Neuronal stem cell (in vitro differentiated cells): Measurements from ENCODE around the gene EID2B.

Experiments used
- DNase-seq: peaks from one replicate; pipeline ENCODE4 v3.0.0-alpha.2; 2013; ENCODE audit warnings: low spot score
- H2AFZ ChIP-seq: one replicate; pipeline ENCODE4 v1.6.1; 2013; ENCODE audit warnings: mild to moderate bottlenecking, low read length, inconsistent platforms
- H2AK5ac ChIP-seq: 2 replicates; pipeline ENCODE4 v1.6.1; 2013; ENCODE audit warnings: low read depth, mild to moderate bottlenecking, inconsistent platforms, low read length, moderate library complexity, mixed read lengths
- H2BK120ac ChIP-seq: 2 replicates; pipeline ENCODE4 v1.6.1; 2013; ENCODE audit warnings: low read depth, mild to moderate bottlenecking, inconsistent platforms, low read length, moderate library complexity, mixed read lengths
- H2BK12ac ChIP-seq: one replicate; pipeline ENCODE4 v1.6.1; 2013; ENCODE audit warnings: low read length, inconsistent platforms
- H2BK15ac ChIP-seq: 2 replicates; pipeline ENCODE4 v1.6.1; 2013; ENCODE audit warnings: mild to moderate bottlenecking, low read length, inconsistent platforms, mixed read lengths
- H2BK5ac ChIP-seq: one replicate; pipeline ENCODE4 v1.6.1; 2013; ENCODE audit warnings: inconsistent platforms, mild to moderate bottlenecking, low read length, moderate library complexity
- H3K14ac ChIP-seq: one replicate; pipeline ENCODE4 v1.6.1; 2013; ENCODE audit warnings: low read length, inconsistent platforms
- H3K18ac ChIP-seq: 2 replicates; pipeline ENCODE4 v1.6.1; 2013; ENCODE audit warnings: low read length, inconsistent platforms
- H3K23ac ChIP-seq: 2 replicates; pipeline ENCODE4 v1.6.1; 2013; ENCODE audit warnings: low read depth, mild to moderate bottlenecking, mixed read lengths, low read length, inconsistent platforms; ENCODE audit not compliant: poor library complexity
- H3K27ac ChIP-seq: replicated peaks from 3 replicates; pipeline ENCODE4 v1.5.1; 2013; ENCODE audit warnings: low read length, inconsistent platforms
- H3K27me3 ChIP-seq, 3 experiments: 2 replicates each; pipeline ENCODE4 v1.6.1; 2013; ENCODE audit warnings: low read length in 3 of 3, mild to moderate bottlenecking in 2 of 3, inconsistent platforms in 1 of 3, low read depth in 1 of 3, mixed read lengths in 1 of 3, moderate library complexity in 1 of 3; ENCODE audit not compliant: control insufficient read depth in 3 of 3, insufficient read depth in 3 of 3
- H3K36me3 ChIP-seq, 2 donors: replicated peaks in 1 of 2; 2 replicates each; pipeline ENCODE4 v1.6.1; 2013; ENCODE audit warnings: low read length in 2 of 2; ENCODE audit not compliant: control insufficient read depth in 2 of 2, insufficient read depth in 2 of 2
- H3K4ac ChIP-seq: 2 replicates; pipeline ENCODE4 v1.6.1; 2013; ENCODE audit warnings: inconsistent platforms, mild to moderate bottlenecking, low read length, moderate library complexity
- H3K4me1 ChIP-seq, 2 donors: 1 replicate in 1 of 2; 2 replicates in 1 of 2; pipeline ENCODE4 v1.6.1; 2013; ENCODE audit warnings: low read length in 2 of 2, low read depth in 1 of 2; ENCODE audit not compliant: control insufficient read depth in 2 of 2, insufficient read depth in 1 of 2
- H3K4me2 ChIP-seq: one replicate; pipeline ENCODE4 v1.6.1; 2013; ENCODE audit warnings: mild to moderate bottlenecking, low read length, inconsistent platforms; ENCODE audit not compliant: insufficient read depth, poor library complexity, severe bottlenecking
- H3K4me3 ChIP-seq, 2 donors: 2 replicates each; pipeline ENCODE4 v1.5.1; 2013; ENCODE audit warnings: low read length in 2 of 2, mild to moderate bottlenecking in 2 of 2, inconsistent platforms in 1 of 2, moderate library complexity in 1 of 2
- H3K79me1 ChIP-seq: one replicate; pipeline ENCODE4 v1.6.1; 2013; ENCODE audit warnings: low read depth, mild to moderate bottlenecking, inconsistent platforms, low read length, moderate library complexity
- H3K9ac ChIP-seq: one replicate; pipeline ENCODE4 v1.6.1; 2013; ENCODE audit warnings: mild to moderate bottlenecking, low read depth, low read length, inconsistent platforms; ENCODE audit not compliant: poor library complexity
- H3K9me3 ChIP-seq, 2 donors: replicated peaks in 1 of 2; 2 replicates each; pipeline versions ENCODE3 to v1.6.1; 2013; ENCODE audit warnings: low read length in 2 of 2, mild to moderate bottlenecking in 2 of 2, inconsistent platforms in 1 of 2, low read depth in 1 of 2, mixed read lengths in 1 of 2, moderate library complexity in 1 of 2; ENCODE audit not compliant: control insufficient read depth in 2 of 2, insufficient read depth in 1 of 2
- H4K8ac ChIP-seq: one replicate; pipeline ENCODE4 v1.6.1; 2013; ENCODE audit warnings: low read depth, mild to moderate bottlenecking, inconsistent platforms, low read length, moderate library complexity
- H4K91ac ChIP-seq: one replicate; pipeline ENCODE4 v1.6.1; 2013; ENCODE audit warnings: low read length, low read depth, mild to moderate bottlenecking, inconsistent platforms; ENCODE audit not compliant: poor library complexity
- WGBS, 2 donors: extraction: QIAGEN DNeasy Blood & Tissue Kit; methylation state at CpG; one replicate each; pipeline ENCODE4 v1.1.7; 2013; ENCODE audit warnings: missing lambda C conversion rate in 2 of 2, mixed read lengths in 1 of 2; ENCODE audit not compliant: insufficient read length in 2 of 2, insufficient replicate concordance in 1 of 2; ENCODE audit errors: extremely low coverage in 2 of 2; 5-methylcytosine and 5-hydroxymethylcytosine counted together

EID2B gene

DNA sequence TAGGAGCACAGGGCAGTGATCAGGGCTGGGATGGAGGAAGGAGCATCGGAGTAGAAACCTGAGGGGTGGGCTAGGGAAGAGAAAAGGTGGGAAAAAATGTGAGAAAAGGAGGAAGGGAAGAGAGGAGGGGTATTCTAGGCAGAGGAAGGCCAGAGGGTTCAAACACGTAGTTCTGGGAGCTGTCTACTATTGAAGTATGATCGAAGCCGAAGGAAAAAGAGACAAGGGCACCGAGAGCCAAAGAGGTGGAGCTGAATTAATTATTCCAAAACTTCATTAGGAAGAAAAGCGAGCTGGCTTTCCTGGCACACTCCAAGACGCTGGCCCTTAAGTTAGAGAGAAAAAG lies 26.1 kb downstream of the EID2B start:
- H3K79me1 ChIP-seq: no peaks in the 10 kb centered on the region
- H3K18ac ChIP-seq: peak overlapping the region; percentile 93
- no peak overlapping the region for H2BK120ac ChIP-seq
- H3K14ac ChIP-seq: no peak overlapping the region
- peak overlapping the region; percentile 32 for H3K23ac ChIP-seq
- no peak overlapping the region for H4K8ac ChIP-seq
- H3K4me1 ChIP-seq: no peaks in the 10 kb centered on the region
- no peak overlapping the region for H4K91ac ChIP-seq
- no peak overlapping the region for H3K27ac ChIP-seq
- no peak overlapping the region for H2AK5ac ChIP-seq
- H3K9me3 ChIP-seq: peaks cover 0 to 10% of the 10 kb centered on the region in 2 donors
- H3K36me3 ChIP-seq: no peaks in the 10 kb centered on the region
- DNase-seq: no peak
- no peak overlapping the region for H2BK12ac ChIP-seq
- peak overlapping the region; percentile 41 for H3K4me2 ChIP-seq
- WGBS, 2 donors: no CpG with 5 or more reads among the region's 7 CpGs
- peaks cover 10 to 58% (median 52%) of the 10 kb centered on the region in 3 experiments for H3K27me3 ChIP-seq
- no peak overlapping the region for H2BK5ac ChIP-seq
- no peak overlapping the region for H3K9ac ChIP-seq
- no peak overlapping the region for H2BK15ac ChIP-seq
- H2AFZ ChIP-seq: peak overlapping the region; percentile 95
- H3K4ac ChIP-seq: no peak overlapping the region
- H3K4me3 ChIP-seq: peak overlapping the region; percentile 47 to 68

DNA sequence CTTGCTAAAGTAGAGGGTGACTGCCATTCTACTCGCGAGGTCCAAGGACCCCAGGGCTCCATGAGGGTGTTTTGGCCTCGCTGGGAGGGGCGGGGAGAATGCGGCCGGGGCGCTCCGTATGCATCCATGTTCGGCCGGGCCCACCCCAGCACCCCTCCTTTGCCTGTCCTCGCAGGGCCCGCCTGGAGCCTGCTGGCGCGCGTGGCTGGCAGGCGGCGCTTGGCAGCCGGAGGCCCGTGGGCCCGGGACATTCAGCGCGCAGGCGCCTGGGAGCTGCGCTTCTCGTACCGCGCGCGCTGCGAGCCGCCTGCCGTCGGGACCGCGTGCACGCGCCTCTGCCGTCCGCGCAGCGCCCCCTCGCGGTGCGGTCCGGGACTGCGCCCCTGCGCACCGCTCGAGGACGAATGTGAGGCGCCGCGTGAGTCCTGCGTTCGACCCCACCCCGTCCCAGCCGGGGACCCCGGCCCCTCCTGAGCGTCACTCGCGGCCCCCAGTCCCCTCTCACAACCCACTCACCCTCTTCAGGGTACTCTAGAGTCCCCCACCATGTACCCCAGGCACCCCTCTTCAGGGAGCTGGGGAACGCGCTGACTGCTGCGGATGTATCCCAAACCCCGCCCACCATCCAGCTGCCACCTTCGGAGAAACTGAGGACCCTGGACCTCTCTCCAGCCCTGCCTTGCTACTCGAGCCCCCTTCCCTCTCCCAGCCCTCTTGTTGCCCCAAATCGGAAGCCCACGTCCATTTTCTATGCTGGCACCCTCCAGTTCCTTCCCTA lies 29.8 kb downstream of the EID2B start:
- Histone ChIP-seq H2BK5ac (no peak overlapping the region), H4K91ac (no peak overlapping the region), H3K23ac (no peak overlapping the region), H2AFZ (peak overlapping the region; percentile 93), H3K36me3 (no peaks in the 10 kb centered on the region), H2AK5ac (peak overlapping the region; percentile 30), H3K4ac (no peak overlapping the region), H2BK12ac (no peak overlapping the region), H3K18ac (peak overlapping the region; percentile 84), H3K4me3 (no peak overlapping the region), H3K27me3 (peaks cover 21 to 82% (median 63%) of the 10 kb centered on the region in 3 experiments), H3K4me2 (no peak overlapping the region), H3K9me3 (peaks cover 0 to 10% of the 10 kb centered on the region in 2 donors), H3K9ac (no peak overlapping the region), H3K4me1 (peaks cover 7 to 9% of the 10 kb centered on the region in 2 donors), H3K79me1 (no peaks in the 10 kb centered on the region), H2BK120ac (no peak overlapping the region), H4K8ac (no peak overlapping the region), H2BK15ac (no peak overlapping the region), H3K27ac (no peak overlapping the region), H3K14ac (no peak overlapping the region)
- WGBS, 2 donors: no CpG with 5 or more reads among the region's 69 CpGs
- DNase-seq: peak; percentile 59

DNA sequence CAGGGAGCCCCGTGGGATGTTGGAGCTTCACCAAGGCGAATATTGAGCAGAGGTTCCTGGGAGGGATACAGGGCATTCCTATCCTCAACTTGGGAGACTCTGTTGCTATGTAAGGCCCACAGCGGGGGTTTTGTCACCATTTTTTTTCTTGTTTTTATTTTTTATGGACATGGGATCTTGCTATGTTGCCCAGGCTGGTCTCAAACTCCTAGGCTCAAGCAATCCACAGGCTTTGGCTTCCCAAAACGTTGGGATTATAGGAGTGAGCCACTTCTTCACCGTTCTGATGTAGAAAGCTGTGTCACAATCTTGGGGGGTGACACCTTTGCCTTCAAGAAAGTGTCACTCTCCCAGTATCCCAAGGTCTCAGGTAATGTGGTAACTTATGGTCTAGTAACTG lies 31.3 kb downstream of the EID2B start:
- H4K8ac ChIP-seq: no peak overlapping the region
- H3K4ac ChIP-seq: no peak overlapping the region
- H3K27ac ChIP-seq: no peak overlapping the region
- DNase-seq: no peak
- no peaks in the 10 kb centered on the region for H3K36me3 ChIP-seq
- H3K18ac ChIP-seq: no peak overlapping the region
- no peak overlapping the region for H3K9ac ChIP-seq
- no peak overlapping the region for H2AFZ ChIP-seq
- H3K14ac ChIP-seq: no peak overlapping the region
- no peak overlapping the region for H3K4me3 ChIP-seq
- no CpG with 5 or more reads among the region's 5 CpGs for WGBS, 2 donors
- H2BK15ac ChIP-seq: no peak overlapping the region
- peaks cover 12 to 68% (median 51%) of the 10 kb centered on the region in 3 experiments for H3K27me3 ChIP-seq
- no peak overlapping the region for H4K91ac ChIP-seq
- H3K79me1 ChIP-seq: no peaks in the 10 kb centered on the region
- H3K23ac ChIP-seq: no peak overlapping the region
- no peak overlapping the region for H3K4me2 ChIP-seq
- H2BK5ac ChIP-seq: no peak overlapping the region
- no peak overlapping the region for H2AK5ac ChIP-seq
- H3K9me3 ChIP-seq: peaks cover 0 to 5% of the 10 kb centered on the region in 2 donors
- H2BK12ac ChIP-seq: no peak overlapping the region
- peaks cover 7 to 9% of the 10 kb centered on the region in 2 donors for H3K4me1 ChIP-seq
- no peak overlapping the region for H2BK120ac ChIP-seq

DNA sequence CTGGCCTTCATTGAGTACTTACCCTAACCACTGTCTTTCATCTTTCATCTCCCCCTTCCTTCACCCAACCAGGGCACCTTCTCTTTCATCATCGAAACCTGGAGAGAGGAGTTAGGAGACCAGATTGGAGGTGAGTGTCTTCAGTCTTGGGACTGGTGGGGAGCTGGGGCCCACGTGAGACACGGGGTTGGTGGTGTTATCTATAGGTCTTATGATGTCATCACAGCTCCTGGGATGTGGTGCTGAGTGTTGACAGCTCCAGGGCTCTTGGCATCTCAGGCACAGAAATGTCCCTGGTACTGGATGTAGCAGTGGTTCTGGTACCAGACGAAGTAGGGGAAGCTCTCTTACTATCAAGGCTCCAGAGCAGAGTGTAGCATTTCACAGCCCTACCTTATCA lies 32.1 kb downstream of the EID2B start:
- H3K27me3 ChIP-seq: peaks cover 11 to 63% (median 46%) of the 10 kb centered on the region in 3 experiments

More for the DNA sequence above, 32.1 kb downstream of the EID2B start:
- Histone ChIP-seq H3K4me2 (no peak overlapping the region), H2AK5ac (no peak overlapping the region), H4K91ac (no peak overlapping the region), H3K79me1 (no peaks in the 10 kb centered on the region), H4K8ac (no peak overlapping the region), H3K4me3 (no peak overlapping the region), H3K4ac (no peak overlapping the region), H3K36me3 (no peaks in the 10 kb centered on the region), H2AFZ (no peak overlapping the region), H3K14ac (no peak overlapping the region), H2BK12ac (no peak overlapping the region), H3K4me1 (peaks cover 7 to 9% of the 10 kb centered on the region in 2 donors), H2BK120ac (no peak overlapping the region), H3K9ac (no peak overlapping the region), H3K27ac (no peak overlapping the region), H2BK15ac (no peak overlapping the region), H3K18ac (no peak overlapping the region), H3K9me3 (peaks cover 0 to 4% of the 10 kb centered on the region in 2 donors), H3K23ac (no peak overlapping the region), H2BK5ac (no peak overlapping the region)
- no CpG with 5 or more reads among the region's 4 CpGs for WGBS, 2 donors
- DNase-seq: no peak
